ENCODE measurements around the gene TP53INP2. TPM values are rescaled to one million over a fixed set of nuclear protein-coding genes. Genes with fewer than 3 reads are reported as not detected.

The TP53INP2 gene
- total and polyA plus RNA-seq, 5 donors from 2014 or later: 0.37 to 60.9 (median 0.54) TPM

DNA sequence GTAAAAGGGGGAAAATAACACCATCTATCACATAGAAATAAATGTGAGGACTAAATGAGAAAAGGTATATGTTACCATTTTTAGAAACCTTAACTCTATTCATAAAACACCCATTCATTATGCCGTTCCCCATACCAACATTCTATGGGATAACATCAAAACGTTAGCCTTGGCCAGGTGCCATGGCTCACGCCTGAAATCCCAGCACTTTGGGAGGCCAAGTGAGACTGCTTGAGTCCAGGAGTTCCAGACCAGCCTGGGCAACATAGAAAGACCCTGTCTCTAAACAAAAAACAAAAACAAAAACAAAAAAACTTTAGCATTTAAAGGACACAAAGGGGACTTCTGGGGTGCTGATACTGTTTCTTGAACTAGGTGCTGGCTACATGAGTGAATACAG, 28.6 kb upstream of the TP53INP2 start:
- H3K9me3 Mint-ChIP-seq: no peaks in the 10 kb centered on the region
- H3K4me3 Mint-ChIP-seq: peak overlapping the region in 3 of 4 donors; percentile 47 to 97 (median 96)
- peaks cover 2 to 28% (median 17%) of the 10 kb centered on the region in 4 donors for H3K4me1 Mint-ChIP-seq
- Histone ChIP-seq H3K36me3 (ENCODE audit: control insufficient read depth, insufficient read depth, low read length) (no peaks in the 10 kb centered on the region), H3K4me3 (ENCODE audit: low read depth, low read length) (peak overlapping the region; percentile 83), H3K9me3 (ENCODE audit: control insufficient read depth in 2 of 2, low read length in 2 of 2) (no peaks in the 10 kb centered on the region), H3K27me3 (ENCODE audit: control insufficient read depth, insufficient read depth, low read length) (no peaks in the 10 kb centered on the region), H3K4me1 (ENCODE audit: control insufficient read depth, insufficient read depth, low read length, poor library complexity, severe bottlenecking) (peaks cover 12% of the 10 kb centered on the region), H3K27ac (ENCODE audit: insufficient read depth, low read length, poor library complexity, severe bottlenecking) (peak overlapping the region; percentile 85)
- H3K27me3 Mint-ChIP-seq: no peaks in the 10 kb centered on the region
- no peak for ATAC-seq (ENCODE audit: low read depth in 2 of 2)
- no peak for DNase-seq
- peaks cover 7% of the 10 kb centered on the region for H3K36me3 Mint-ChIP-seq
- H3K27ac Mint-ChIP-seq: peak overlapping the region in 2 of 3 donors; percentile 7 to 56

DNA sequence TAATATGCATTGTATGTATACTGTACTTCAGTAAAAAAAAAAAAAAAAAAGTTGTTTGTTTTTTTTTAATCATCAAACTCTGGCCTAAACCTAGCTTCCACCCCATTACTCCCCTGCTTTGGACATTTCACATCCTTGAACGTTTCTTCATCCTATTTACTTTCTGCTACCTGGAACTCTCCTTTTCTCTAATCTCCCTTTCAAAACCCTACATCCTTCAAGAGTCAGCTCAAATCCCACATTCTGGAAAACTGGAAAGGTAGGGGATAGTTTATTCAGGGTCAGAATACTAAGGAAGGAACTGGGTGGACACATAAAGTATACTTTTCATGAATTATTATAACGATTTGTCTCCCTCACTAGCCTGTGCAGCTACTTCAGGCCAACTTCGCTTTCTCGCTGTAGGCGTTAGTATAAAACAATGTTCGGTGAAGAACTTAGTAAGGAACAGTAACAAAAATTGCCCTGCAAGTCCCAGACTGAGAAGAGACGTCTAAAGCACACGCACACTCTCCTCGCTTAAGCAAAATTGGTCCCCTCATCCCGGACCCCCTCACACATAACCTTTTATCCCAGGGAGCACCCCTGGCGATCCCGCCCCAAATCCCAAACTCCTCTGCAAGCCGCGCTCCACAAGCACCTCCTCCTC, 28.0 kb upstream of the TP53INP2 start:
- peak overlapping the region; percentile 96 to 98 (median 97) for H3K4me3 Mint-ChIP-seq
- H3K4me3 ChIP-seq (ENCODE audit: low read depth, low read length): peak overlapping the region; percentile 83
- peaks cover 6 to 28% (median 17%) of the 10 kb centered on the region in 4 donors for H3K4me1 Mint-ChIP-seq
- peaks cover 7% of the 10 kb centered on the region for H3K36me3 Mint-ChIP-seq
- no peaks in the 10 kb centered on the region for H3K36me3 ChIP-seq (ENCODE audit: control insufficient read depth, insufficient read depth, low read length)
- no peaks in the 10 kb centered on the region for H3K9me3 ChIP-seq (ENCODE audit: control insufficient read depth in 2 of 2, low read length in 2 of 2)
- no peaks in the 10 kb centered on the region for H3K27me3 ChIP-seq (ENCODE audit: control insufficient read depth, insufficient read depth, low read length)
- no peaks in the 10 kb centered on the region for H3K9me3 Mint-ChIP-seq
- ATAC-seq (ENCODE audit: low read depth in 2 of 2): no peak
- no peaks in the 10 kb centered on the region for H3K27me3 Mint-ChIP-seq
- peak overlapping the region; percentile 91 to 98 (median 95) for H3K27ac Mint-ChIP-seq
- peak overlapping the region; percentile 85 for H3K27ac ChIP-seq (ENCODE audit: insufficient read depth, low read length, poor library complexity, severe bottlenecking)
- H3K4me1 ChIP-seq (ENCODE audit: control insufficient read depth, insufficient read depth, low read length, poor library complexity, severe bottlenecking): peaks cover 12% of the 10 kb centered on the region
- peak in 1 of 3 donors; percentile 9 for DNase-seq

DNA sequence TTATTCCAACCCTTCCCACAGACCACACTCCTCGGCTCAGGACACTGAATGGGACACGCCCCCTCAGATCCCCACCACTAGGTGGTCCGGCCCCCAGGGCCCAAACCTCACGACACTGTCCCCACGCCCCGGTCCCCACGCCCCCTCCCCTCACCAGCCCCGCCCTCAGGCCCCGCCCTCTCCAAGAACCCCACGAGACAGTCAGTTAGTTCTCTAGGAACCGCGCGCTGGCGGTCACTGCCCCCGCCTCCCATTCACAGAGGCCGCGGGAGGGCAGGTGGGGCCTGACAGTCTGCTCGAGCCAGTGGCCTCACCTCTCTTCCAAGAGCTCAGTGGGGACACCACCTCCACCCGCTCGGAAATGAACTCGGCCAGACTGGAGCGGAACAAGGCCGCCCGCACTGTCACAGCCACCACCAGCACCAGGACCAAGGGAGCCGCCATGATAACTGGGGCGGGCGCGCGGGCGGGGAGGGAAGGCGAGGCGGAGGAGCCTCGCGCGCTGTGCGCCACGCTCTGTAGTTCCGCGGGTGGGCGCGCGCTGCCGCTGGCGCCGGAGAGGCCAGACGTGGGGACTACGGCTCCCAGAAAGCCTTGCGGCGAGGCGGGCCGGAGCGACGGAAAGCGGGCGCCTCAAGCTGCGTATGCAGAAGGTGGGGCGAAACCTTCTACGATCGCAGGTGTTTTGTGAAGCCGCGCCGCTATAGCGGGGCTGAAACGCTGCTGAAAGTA, 27.3 kb upstream of the TP53INP2 start, which contains the start of gene PIGU:
TSS of gene PIGU (minus strand) at position 451 of the 732 bp plus-strand sequence. CDS start at position 444, 7 bp downstream.
- Histone ChIP-seq H3K4me1 (ENCODE audit: control insufficient read depth, insufficient read depth, low read length, poor library complexity, severe bottlenecking) (peaks cover 12% of the 10 kb centered on the region), H3K27me3 (ENCODE audit: control insufficient read depth, insufficient read depth, low read length) (no peaks in the 10 kb centered on the region), H3K36me3 (ENCODE audit: control insufficient read depth, insufficient read depth, low read length) (no peaks in the 10 kb centered on the region), H3K27ac (ENCODE audit: insufficient read depth, low read length, poor library complexity, severe bottlenecking) (peak within 1 kb of the TSS; percentile 85), H3K9me3 (ENCODE audit: control insufficient read depth in 2 of 2, low read length in 2 of 2) (no peaks in the 10 kb centered on the region), H3K4me3 (ENCODE audit: low read depth, low read length) (peak within 1 kb of the TSS; percentile 83)
- peak within 1 kb of the TSS; percentile 95 to 98 (median 98) for H3K27ac Mint-ChIP-seq
- peaks cover 7% of the 10 kb centered on the region for H3K36me3 Mint-ChIP-seq
- H3K9me3 Mint-ChIP-seq: no peaks in the 10 kb centered on the region
- no peaks in the 10 kb centered on the region for H3K27me3 Mint-ChIP-seq
- H3K4me1 Mint-ChIP-seq: peaks cover 6 to 28% (median 17%) of the 10 kb centered on the region in 4 donors
- DNase-seq: peak; percentile 93 to 99 (median 96)
- peak within 1 kb of the TSS; percentile 96 to 98 (median 97) for H3K4me3 Mint-ChIP-seq
- ATAC-seq (ENCODE audit: low read depth in 2 of 2): peak; percentile 99

GRCh38 chr20:34680586-34681175, 23.5 kb upstream of the TP53INP2 start:
- Mint-ChIP-seq H3K27me3 (peaks cover 4% of the 10 kb centered on the region), H3K9me3 (no peaks in the 10 kb centered on the region), H3K36me3 (no peaks in the 10 kb centered on the region), H3K27ac (peak overlapping the region in 1 of 3 donors; percentile 56), H3K4me1 (peaks cover 4 to 16% (median 10%) of the 10 kb centered on the region in 4 donors), H3K4me3 (peak overlapping the region in 3 of 4 donors; percentile 44 to 85 (median 52))
- H3K27ac ChIP-seq (ENCODE audit: insufficient read depth, low read length, poor library complexity, severe bottlenecking): no peak overlapping the region
- no peaks in the 10 kb centered on the region for H3K27me3 ChIP-seq (ENCODE audit: control insufficient read depth, insufficient read depth, low read length)
- H3K36me3 ChIP-seq (ENCODE audit: control insufficient read depth, insufficient read depth, low read length): no peaks in the 10 kb centered on the region
- no peaks in the 10 kb centered on the region for H3K9me3 ChIP-seq (ENCODE audit: control insufficient read depth in 2 of 2, low read length in 2 of 2)
- H3K4me1 ChIP-seq (ENCODE audit: control insufficient read depth, insufficient read depth, low read length, poor library complexity, severe bottlenecking): peaks cover 12% of the 10 kb centered on the region
- DNase-seq: no peak
- H3K4me3 ChIP-seq (ENCODE audit: low read depth, low read length): no peak overlapping the region
- no peak for ATAC-seq (ENCODE audit: low read depth in 2 of 2)

GRCh38 chr20:34683667-34684066, 20.5 kb upstream of the TP53INP2 start:
- Histone ChIP-seq H3K9me3 (ENCODE audit: control insufficient read depth in 2 of 2, low read length in 2 of 2) (no peaks in the 10 kb centered on the region), H3K27ac (ENCODE audit: insufficient read depth, low read length, poor library complexity, severe bottlenecking) (no peak overlapping the region), H3K4me1 (ENCODE audit: control insufficient read depth, insufficient read depth, low read length, poor library complexity, severe bottlenecking) (no peaks in the 10 kb centered on the region), H3K4me3 (ENCODE audit: low read depth, low read length) (no peak overlapping the region), H3K27me3 (ENCODE audit: control insufficient read depth, insufficient read depth, low read length) (no peaks in the 10 kb centered on the region), H3K36me3 (ENCODE audit: control insufficient read depth, insufficient read depth, low read length) (no peaks in the 10 kb centered on the region)
- Mint-ChIP-seq H3K4me3 (no peak overlapping the region), H3K27me3 (peaks cover 4% of the 10 kb centered on the region), H3K9me3 (no peaks in the 10 kb centered on the region), H3K27ac (no peak overlapping the region), H3K36me3 (no peaks in the 10 kb centered on the region), H3K4me1 (peaks cover 0 to 6% (median 0%) of the 10 kb centered on the region in 4 donors)
- ATAC-seq (ENCODE audit: low read depth in 2 of 2) (no peak), DNase-seq (no peak)

DNA sequence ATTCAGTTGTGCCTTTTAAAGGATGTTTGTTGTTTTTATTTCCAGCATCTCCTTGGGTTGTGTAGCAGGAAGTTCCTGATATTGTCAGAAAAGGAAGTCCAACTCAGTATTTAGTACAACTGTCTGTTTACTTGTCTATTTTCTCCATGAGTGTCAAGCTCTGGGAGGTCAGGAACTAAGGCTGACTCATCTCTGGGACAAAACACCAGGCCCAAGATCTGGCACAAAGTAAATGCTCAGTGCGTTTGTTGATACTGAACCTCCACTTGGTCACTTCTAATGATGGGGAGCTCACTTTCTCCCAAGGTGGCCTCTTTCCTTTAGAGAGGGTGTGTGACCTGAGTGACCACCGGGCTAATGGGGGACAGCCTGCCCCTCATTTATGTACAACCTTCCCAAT, 14.7 kb upstream of the TP53INP2 start:
- Mint-ChIP-seq H3K4me1 (no peaks in the 10 kb centered on the region), H3K27me3 (peaks cover 15% of the 10 kb centered on the region), H3K36me3 (no peaks in the 10 kb centered on the region), H3K9me3 (no peaks in the 10 kb centered on the region), H3K27ac (no peak overlapping the region), H3K4me3 (no peak overlapping the region)
- no peaks in the 10 kb centered on the region for H3K36me3 ChIP-seq (ENCODE audit: control insufficient read depth, insufficient read depth, low read length)
- H3K27me3 ChIP-seq (ENCODE audit: control insufficient read depth, insufficient read depth, low read length): no peaks in the 10 kb centered on the region
- H3K9me3 ChIP-seq (ENCODE audit: control insufficient read depth in 2 of 2, low read length in 2 of 2): no peaks in the 10 kb centered on the region
- H3K4me3 ChIP-seq (ENCODE audit: low read depth, low read length): no peak overlapping the region
- DNase-seq: no peak
- H3K4me1 ChIP-seq (ENCODE audit: control insufficient read depth, insufficient read depth, low read length, poor library complexity, severe bottlenecking): no peaks in the 10 kb centered on the region
- no peak overlapping the region for H3K27ac ChIP-seq (ENCODE audit: insufficient read depth, low read length, poor library complexity, severe bottlenecking)
- no peak for ATAC-seq (ENCODE audit: low read depth in 2 of 2)

DNA sequence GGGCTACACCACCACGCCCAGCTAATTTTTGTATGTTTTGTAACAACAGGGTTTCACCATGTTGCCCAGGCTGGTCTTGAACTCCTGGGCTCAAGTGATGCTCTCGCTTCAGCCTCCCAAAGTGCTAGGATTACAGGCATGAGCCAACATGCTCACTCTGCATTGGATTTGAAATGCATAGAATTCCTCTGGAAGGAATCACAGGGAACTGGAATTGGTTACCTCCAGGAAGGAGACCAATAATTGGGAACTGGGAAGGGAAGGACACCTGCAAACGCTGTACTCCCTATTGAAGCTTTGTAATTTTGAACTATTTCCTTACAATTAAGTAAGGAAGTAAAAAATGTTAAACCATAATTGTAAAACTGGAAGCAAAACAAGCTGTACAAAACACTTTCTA, 12.3 kb upstream of the TP53INP2 start:
- Mint-ChIP-seq H3K4me3 (no peak overlapping the region), H3K4me1 (no peaks in the 10 kb centered on the region), H3K36me3 (no peaks in the 10 kb centered on the region), H3K27ac (no peak overlapping the region), H3K27me3 (peaks cover 20% of the 10 kb centered on the region), H3K9me3 (peaks cover 0 to 2% (median 0%) of the 10 kb centered on the region in 7 donors)
- DNase-seq: no peak
- Histone ChIP-seq H3K4me1 (ENCODE audit: control insufficient read depth, insufficient read depth, low read length, poor library complexity, severe bottlenecking) (no peaks in the 10 kb centered on the region), H3K9me3 (ENCODE audit: control insufficient read depth in 2 of 2, low read length in 2 of 2) (no peaks in the 10 kb centered on the region), H3K27ac (ENCODE audit: insufficient read depth, low read length, poor library complexity, severe bottlenecking) (no peak overlapping the region), H3K4me3 (ENCODE audit: low read depth, low read length) (no peak overlapping the region), H3K36me3 (ENCODE audit: control insufficient read depth, insufficient read depth, low read length) (no peaks in the 10 kb centered on the region), H3K27me3 (ENCODE audit: control insufficient read depth, insufficient read depth, low read length) (no peaks in the 10 kb centered on the region)
- ATAC-seq (ENCODE audit: low read depth in 2 of 2): no peak
